Measurements from ENCODE around the gene PNLIP. TPM values are rescaled to one million over a fixed set of nuclear protein-coding genes. Genes with fewer than 3 reads are reported as not detected.

PNLIP gene
- total RNA-seq, 1 donor from 2014 or later = not detected

GRCh38 chr10:116574797-116575196 is 29.1 kb downstream of the PNLIP start:
- DNase-seq (ENCODE audit: low read depth in 2 of 2) = no peak

- no peak for DNase-seq (ENCODE audit: low read depth in 2 of 2)
Measured at GRCh38 chr10:116587878-116588591, 42.3 kb downstream of the PNLIP start.

DNA sequence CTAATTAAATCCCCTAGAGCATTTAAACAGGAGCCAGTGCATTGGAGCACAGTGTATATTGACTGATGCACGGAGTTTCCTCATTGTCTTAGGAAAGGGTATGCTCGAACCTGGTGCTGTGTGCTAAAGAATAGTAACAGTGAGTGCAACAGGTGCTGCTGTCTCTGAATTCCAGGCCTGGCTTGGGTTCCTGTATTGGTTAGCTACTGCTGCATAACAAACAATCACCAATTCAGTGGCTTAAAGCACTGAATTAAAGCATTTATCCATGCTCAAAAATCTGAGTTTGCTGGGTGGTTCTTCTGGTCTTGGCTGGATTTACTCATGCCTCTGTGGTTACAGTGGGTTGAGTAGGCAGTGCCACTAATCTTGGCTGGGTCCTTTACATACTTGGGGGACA is 43.3 kb downstream of the PNLIP start:
- DNase-seq (ENCODE audit: low read depth in 2 of 2) = no peak

GRCh38 chr10:116589926-116590325 is 44.2 kb downstream of the PNLIP start:
- DNase-seq (ENCODE audit: low read depth in 2 of 2) = no peak

DNA sequence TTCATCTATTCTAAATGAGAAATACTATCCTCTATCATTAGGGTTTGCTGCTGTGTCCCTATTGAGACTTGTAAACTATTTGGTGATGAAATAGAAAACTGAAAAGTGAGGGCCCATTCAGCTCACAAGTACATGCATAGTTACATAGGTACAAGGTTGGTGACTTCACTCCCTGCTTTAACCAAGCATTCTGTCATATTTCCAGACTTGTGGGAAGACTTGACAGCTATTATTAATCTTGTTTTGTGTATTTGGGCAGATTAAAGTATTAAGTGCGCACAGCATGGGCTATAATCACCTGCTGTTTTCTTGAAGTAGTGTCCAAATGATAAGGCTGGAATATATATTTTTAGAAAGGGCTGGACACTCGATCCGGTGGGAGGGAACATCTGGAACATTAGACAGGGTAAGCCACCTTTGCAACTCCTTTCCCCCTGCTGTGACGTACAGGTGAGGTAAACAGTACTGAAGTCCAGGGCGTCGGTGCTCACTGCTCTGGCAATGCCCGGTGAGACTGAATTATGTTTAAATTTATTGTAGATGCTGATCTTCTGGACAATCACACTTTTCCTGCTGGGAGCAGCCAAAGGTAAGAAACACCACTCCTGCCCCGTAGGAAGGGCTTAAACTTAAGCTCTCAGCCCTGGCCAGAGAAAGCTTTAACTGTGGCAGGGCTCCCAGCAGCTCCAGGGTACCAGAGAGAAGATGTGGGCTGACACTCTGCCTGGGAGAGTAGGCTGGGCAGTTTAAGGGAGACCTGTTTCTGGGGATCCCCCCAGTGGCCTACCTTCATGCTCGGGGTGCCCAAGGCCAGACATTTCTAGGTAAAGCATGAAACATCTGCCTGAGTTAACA is 45.1 kb downstream of the PNLIP start, which contains the start of gene PNLIPRP1:
PNLIPRP1 (plus strand) TSS at position 370 of the 855 bp plus-strand sequence; CDS start at position 541, 171 bp downstream.
- DNase-seq (ENCODE audit: low read depth in 2 of 2) = no peak

DNA sequence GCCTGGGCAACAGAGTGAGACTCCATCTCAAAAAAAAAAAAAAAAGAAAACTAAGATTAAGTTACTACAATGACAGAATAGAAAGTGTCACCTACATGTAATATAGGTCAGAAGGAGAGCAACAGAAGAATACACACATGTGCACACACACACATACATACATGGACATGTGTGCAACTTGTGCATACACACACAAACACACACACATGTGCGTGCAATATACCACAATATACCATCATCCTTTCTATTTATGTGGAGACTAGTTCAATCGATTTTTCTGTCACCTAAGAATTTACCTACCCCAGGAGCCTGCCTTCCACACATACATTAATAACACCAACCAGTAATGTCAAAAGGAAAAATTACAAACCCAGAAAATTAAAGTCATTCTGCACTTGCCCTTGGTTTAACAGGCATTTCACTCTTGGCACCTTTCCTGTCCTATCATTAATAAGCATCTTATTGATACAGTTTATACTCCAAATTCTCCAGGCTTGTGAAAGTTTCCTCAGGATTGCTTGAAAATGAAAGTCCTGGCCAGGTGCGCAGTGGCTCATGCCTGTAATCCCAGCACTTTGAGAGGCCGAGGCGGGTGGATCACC is 47.5 kb downstream of the PNLIP start:
- no peak for DNase-seq (ENCODE audit: low read depth in 2 of 2)

DNA sequence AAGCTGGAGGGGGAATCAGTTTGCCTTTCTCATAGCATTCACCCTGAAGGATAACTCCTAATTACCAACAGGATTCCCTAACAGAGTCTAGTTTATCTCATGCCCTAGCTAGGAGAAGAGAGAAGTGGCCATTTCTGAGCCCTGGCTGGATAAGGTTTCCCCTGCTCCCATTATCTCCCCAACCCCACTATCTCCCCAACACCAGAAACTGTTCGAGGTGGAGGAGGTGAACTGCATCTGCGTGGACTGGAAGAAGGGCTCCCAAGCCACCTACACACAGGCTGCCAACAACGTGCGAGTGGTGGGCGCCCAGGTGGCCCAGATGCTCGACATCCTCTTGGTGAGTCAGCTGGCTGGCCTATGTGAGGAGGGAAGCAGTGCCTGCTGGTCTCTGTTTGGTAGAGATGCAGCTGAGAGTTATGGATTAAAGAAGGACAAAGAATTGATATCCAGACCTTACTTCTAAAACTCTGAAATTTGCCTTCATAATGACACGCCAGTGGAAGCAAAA is 48.8 kb downstream of the PNLIP start:
- no peak for DNase-seq (ENCODE audit: low read depth in 2 of 2)

- DNase-seq (ENCODE audit: low read depth in 2 of 2) = no peak
Measured at GRCh38 chr10:116596062-116596461, 50.3 kb downstream of the PNLIP start.

GRCh38 chr10:116597543-116597942 is 51.8 kb downstream of the PNLIP start:
- no peak for DNase-seq (ENCODE audit: low read depth in 2 of 2)

DNA sequence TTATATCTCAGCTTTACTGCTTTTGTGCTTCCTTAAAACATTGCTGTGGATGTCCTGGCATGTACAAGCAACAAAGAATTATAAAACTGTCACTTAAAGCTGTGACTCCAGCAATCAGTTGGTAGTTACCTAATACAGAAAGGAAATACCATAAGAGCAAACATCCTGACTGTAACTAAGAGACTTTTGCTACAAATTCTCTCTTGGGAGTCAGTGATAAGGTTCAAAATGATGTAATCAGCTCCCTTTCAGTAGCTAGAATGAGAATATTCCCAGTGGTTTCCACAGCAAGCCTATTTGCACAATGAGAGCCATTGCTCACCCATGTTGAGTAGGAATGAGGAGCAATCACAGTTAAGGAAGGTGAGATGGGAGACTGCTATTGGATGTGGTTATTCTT is 52.6 kb downstream of the PNLIP start:
- DNase-seq (ENCODE audit: low read depth in 2 of 2) = no peak

DNA sequence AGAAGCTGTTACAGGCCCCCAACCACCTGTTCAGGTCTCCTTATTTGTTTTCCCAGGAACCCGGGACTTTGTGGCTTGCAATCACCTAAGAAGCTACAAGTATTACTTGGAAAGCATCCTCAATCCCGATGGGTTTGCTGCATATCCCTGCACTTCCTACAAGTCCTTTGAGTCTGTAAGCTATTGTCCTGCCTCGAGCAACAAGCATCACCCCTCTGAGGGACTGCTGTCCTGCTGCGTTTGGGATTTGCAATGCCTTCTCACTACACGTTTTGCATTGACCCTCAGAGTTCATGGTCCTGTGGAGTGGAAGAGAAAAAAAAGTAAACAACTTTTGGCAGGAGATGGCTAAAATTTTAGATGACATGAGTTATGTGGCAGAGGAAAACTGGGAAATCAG is 54.3 kb downstream of the PNLIP start:
- no peak for DNase-seq (ENCODE audit: low read depth in 2 of 2)

GRCh38 chr10:116602648-116603400 is 57.1 kb downstream of the PNLIP start:
- DNase-seq (ENCODE audit: low read depth in 2 of 2) = no peak

- DNase-seq (ENCODE audit: low read depth in 2 of 2) = no peak
Measured at GRCh38 chr10:116606061-116606483, 60.3 kb downstream of the PNLIP start.

DNA sequence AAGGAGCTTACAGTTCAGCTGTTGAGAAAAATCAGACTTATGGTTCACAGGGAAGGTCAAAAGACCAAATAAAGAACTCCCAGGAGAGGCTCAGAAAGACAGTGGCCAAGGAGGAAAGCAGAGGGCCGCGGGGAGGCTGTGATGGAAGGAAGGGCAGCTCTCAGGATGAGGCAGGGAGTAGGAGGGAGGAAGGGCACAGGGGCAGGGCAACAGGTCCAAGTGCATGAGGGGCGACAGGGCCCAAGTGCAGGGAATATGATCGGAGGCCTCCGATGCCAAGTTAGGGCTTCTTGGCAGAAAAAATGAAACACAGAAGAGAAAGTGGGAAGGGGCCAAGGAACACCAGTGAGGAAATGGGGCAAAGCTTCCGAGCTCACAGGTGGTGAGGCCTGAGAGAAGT is 61.6 kb downstream of the PNLIP start:
- no peak for DNase-seq (ENCODE audit: low read depth in 2 of 2)

DNA sequence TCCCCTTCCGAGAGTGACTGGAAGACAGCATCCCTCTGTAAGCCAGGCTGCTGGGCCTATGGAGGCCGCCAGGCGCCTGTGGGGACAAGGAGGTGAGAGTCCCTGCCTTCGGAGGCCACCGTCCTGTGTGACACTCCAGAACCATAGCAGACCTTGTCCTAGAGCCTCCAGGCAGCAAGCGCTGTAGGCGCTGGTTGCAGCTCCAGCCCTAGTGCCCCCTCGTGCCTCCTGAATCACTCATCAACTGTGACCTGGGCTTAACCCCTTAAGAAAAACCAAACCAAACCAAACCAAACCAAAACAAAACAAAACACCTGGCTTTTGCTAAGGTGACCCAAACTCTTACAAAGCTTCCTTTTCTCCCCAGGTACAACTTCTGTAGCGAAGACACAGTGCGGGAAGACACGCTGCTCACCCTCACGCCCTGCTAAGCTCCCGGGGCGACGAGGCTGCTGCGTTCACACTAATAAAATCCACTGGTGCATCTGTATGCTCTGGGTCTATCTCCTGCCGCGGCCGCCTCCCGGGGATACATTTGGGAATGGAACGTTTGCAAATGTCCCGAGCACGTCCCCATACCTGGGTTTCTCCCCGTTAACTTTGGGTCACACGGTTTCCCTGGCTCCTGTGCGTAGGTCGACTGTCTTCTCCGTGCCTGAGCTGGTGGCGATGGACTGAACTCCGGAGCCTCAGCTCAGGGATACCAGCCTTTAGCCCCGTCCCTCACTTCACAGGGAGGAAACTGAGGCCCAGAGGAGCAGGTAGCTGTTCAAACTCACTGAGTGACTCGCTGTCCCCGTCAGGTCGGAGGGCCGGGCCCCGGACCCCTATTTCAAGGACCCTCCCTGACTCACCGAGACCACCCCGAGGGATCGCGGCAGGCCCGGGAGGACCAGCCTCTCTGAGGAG is 63.2 kb downstream of the PNLIP start:
- no peak for DNase-seq (ENCODE audit: low read depth in 2 of 2)

GRCh38 chr10:116610443-116611152 is 64.9 kb downstream of the PNLIP start:
- DNase-seq (ENCODE audit: low read depth in 2 of 2) = no peak

DNA sequence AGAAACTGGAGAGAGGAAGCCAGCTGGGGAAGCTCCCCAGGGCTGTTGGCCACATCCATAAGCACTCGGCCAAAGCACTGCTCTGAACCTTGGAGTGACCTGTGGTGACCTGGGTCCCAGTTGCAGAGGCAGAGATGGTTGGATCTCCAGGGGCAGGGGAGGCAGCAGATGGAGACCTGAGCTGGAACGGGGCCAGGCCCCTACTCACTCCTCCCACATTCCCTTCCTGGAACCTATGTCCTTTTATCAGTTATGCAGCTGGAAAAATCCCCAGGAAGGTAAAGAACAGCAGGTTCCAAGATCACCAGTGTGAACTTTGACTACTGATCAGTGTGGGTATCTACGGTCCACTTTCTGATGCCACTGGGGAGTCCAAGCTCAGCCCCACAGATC is 65.4 kb downstream of the PNLIP start:
- DNase-seq (ENCODE audit: low read depth in 2 of 2) = no peak

DNA sequence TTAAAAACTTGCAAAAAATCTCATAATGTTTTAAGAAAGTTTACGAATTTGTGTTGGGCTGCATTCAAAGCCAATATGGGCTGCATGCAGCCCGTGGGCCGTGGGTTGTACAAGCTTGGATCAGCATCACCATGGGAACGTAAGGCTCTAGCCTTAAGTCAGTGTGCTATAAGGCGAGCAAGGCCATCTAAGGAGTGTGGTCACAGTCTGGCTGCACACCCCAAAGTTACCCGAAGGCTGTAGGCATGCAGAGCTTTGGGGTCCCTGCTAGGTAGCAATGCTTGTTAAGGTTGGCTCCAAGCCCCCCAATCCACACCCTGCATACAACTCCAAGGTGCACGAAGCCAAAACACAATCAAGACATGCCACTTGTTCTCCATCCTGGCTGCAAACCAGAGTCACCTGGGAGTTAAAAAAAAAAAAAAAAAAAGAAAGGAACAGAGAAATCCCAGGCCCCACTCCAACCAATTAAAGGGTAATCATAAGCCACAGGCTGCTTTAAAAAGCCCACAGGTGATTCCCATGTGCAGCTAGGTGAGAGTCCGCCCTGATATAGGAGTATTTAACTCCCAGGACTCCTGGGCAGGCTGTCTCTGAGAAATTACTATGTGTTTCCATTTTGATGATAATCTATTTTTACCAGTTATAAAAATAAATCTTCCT is 66.5 kb downstream of the PNLIP start:
- DNase-seq (ENCODE audit: low read depth in 2 of 2) = no peak

GRCh38 chr10:116613471-116613870 is 67.7 kb downstream of the PNLIP start:
- no peak for DNase-seq (ENCODE audit: low read depth in 2 of 2)

Data from dermis microvascular lymphatic vessel endothelial cell (primary cell).